Measurements from ENCODE around the gene CCDC89.

CCDC89 gene

GRCh38 chr11:85634747-85635146 is 51.2 kb downstream of the CCDC89 start:
- no peak overlapping the region for H3K27ac ChIP-seq
- peaks cover 26% of the 10 kb centered on the region for H3K79me2 ChIP-seq (ENCODE audit: insufficient read depth, low read depth)
- H2AFZ ChIP-seq (ENCODE audit: low read depth): no peak overlapping the region
- H3K4me3 ChIP-seq (IDR thresholded peaks at IDR 0.05; ENCODE audit: insufficient read depth, low read depth, low read length): no peak overlapping the region
- no peak for TF ChIP-seq CTCF (conservative IDR thresholded peaks at IDR 0.05; ENCODE audit: low read depth, low read length)
- no peaks in the 10 kb centered on the region; the same call in 1 of the 2 replicates for H3K36me3 ChIP-seq (ENCODE audit: insufficient read depth)
- peaks cover 2% of the 10 kb centered on the region for H3K4me1 ChIP-seq (ENCODE audit: low read depth, poor library complexity, severe bottlenecking)
- no peaks in the 10 kb centered on the region for H3K27me3 ChIP-seq (ENCODE audit: insufficient read depth, low read depth)
- no peak overlapping the region for H3K4me2 ChIP-seq
- H3K9ac ChIP-seq: no peak overlapping the region
- no peaks in the 10 kb centered on the region for H4K20me1 ChIP-seq (ENCODE audit: insufficient read depth)

Measured in KMS-11 (cell line).